NT2/D1 (cell line): ENCODE results near the gene RICTOR.

Source experiments
- YY1 ChIP-seq: IDR thresholded peaks from 2 replicates; pipeline ENCODE4 v1.6.1; 2011; ENCODE audit not compliant: insufficient read length, insufficient read depth
- ZNF274 ChIP-seq: IDR thresholded peaks from 2 replicates; pipeline ENCODE4 v1.6.1; 2011; ENCODE audit warnings: mild to moderate bottlenecking, low read depth, low read length

DNA sequence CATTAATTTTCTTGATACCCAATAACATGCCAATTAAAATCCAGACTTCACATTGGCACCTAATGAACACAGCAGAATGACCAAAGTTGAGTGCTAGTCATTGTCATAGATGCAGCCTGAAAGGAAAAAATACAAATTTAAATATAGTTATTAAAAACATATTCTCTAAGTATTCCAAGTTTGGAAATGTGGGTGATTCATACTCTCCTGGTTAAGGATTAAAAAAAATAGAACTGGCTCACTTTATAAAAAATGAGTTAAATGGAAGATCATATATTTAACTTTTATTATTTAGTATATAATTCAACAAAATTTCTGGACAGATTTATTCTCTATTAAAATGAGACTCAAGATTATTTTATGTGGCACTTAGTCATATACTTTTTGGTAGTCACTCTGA is 33.2 kb upstream of the RICTOR start:
- TF ChIP-seq YY1 (no peak), ZNF274 (no peak)
